H9 (cell line): ENCODE data around the gene ACADS. TPM values are rescaled to one million over a fixed set of nuclear protein-coding genes. Genes with fewer than 3 reads are reported as not detected.

Source experiments
- DNase-seq: peaks from one replicate; pipeline ENCODE4 v3.0.0-alpha.2; 2017
- H2AFZ ChIP-seq: one replicate; pipeline ENCODE4 v1.6.1; 2013; ENCODE audit warnings: mild to moderate bottlenecking, low read length, control low read depth, moderate library complexity
- H2AK5ac ChIP-seq: 2 replicates; pipeline ENCODE4 v1.6.1; 2013; ENCODE audit warnings: low read length, control low read depth, mixed read lengths; ENCODE audit not compliant: insufficient read length
- H2BK120ac ChIP-seq: one replicate; pipeline ENCODE4 v1.6.1; 2013; ENCODE audit warnings: low read depth, mild to moderate bottlenecking, low read length, control low read depth, inconsistent platforms; ENCODE audit not compliant: poor library complexity, severe bottlenecking
- H2BK12ac ChIP-seq: 2 replicates; pipeline ENCODE4 v1.6.1; 2013; ENCODE audit warnings: low read length, control low read depth, mixed read lengths, low read depth; ENCODE audit not compliant: insufficient read length
- H2BK15ac ChIP-seq: 2 replicates; pipeline ENCODE4 v1.6.1; 2013; ENCODE audit warnings: low read depth, low read length, control low read depth
- H2BK20ac ChIP-seq: one replicate; pipeline ENCODE4 v1.6.1; 2013; ENCODE audit warnings: low read depth, mild to moderate bottlenecking, low read length, control low read depth, inconsistent platforms; ENCODE audit not compliant: poor library complexity, severe bottlenecking
- H2BK5ac ChIP-seq: 2 replicates; pipeline ENCODE4 v1.6.1; 2013; ENCODE audit warnings: low read length, control low read depth, mixed read lengths; ENCODE audit not compliant: insufficient read length
- H3K14ac ChIP-seq: 2 replicates; pipeline ENCODE4 v1.6.1; 2013; ENCODE audit warnings: low read length, control low read depth; ENCODE audit not compliant: insufficient read depth
- H3K18ac ChIP-seq: 2 replicates; pipeline ENCODE4 v1.6.1; 2013; ENCODE audit warnings: low read depth, mild to moderate bottlenecking, mixed read lengths, low read length, control low read depth; ENCODE audit not compliant: insufficient read length
- H3K23ac ChIP-seq: 2 replicates; pipeline ENCODE4 v1.6.1; 2013; ENCODE audit warnings: low read length, control low read depth, mixed read lengths, low read depth; ENCODE audit not compliant: insufficient read length
- H3K23me2 ChIP-seq: 2 replicates; pipeline ENCODE4 v1.6.1; 2013; ENCODE audit warnings: low read depth, mild to moderate bottlenecking, mixed read lengths, low read length, control low read depth; ENCODE audit not compliant: insufficient read length, poor library complexity, severe bottlenecking
- H3K27ac ChIP-seq: 2 replicates; pipeline ENCODE4 v1.5.1; 2013; ENCODE audit warnings: low read length, control low read depth, mixed read lengths, low read depth; ENCODE audit not compliant: insufficient read length
- H3K27me3 ChIP-seq: 2 replicates; pipeline ENCODE4 v1.6.1; 2013; ENCODE audit warnings: low read length, control low read depth, inconsistent platforms; ENCODE audit not compliant: insufficient read depth
- H3K4ac ChIP-seq: 2 replicates; pipeline ENCODE4 v1.6.1; 2013; ENCODE audit warnings: low read depth, mild to moderate bottlenecking, control low read depth, inconsistent platforms, low read length, moderate library complexity
- H3K4me1 ChIP-seq: 2 replicates; pipeline ENCODE4 v1.6.1; 2013; ENCODE audit warnings: low read length, control low read depth, inconsistent platforms; ENCODE audit not compliant: insufficient read depth
- H3K4me2 ChIP-seq: 2 replicates; pipeline ENCODE4 v1.6.1; 2013; ENCODE audit warnings: low read length, control low read depth, mixed read lengths; ENCODE audit not compliant: insufficient read length, insufficient read depth
- H3K56ac ChIP-seq: 2 replicates; pipeline ENCODE4 v1.6.1; 2013; ENCODE audit warnings: low read depth, mild to moderate bottlenecking, mixed read lengths, low read length, control low read depth; ENCODE audit not compliant: insufficient read length
- H3K79me1 ChIP-seq: 2 replicates; pipeline ENCODE4 v1.6.1; 2013; ENCODE audit warnings: low read depth, mild to moderate bottlenecking, moderate library complexity, low read length, control low read depth, inconsistent platforms; ENCODE audit not compliant: insufficient read depth, poor library complexity, severe bottlenecking
- H3K79me2 ChIP-seq: 2 replicates; pipeline ENCODE4 v1.6.1; 2013; ENCODE audit warnings: low read length, control low read depth, inconsistent platforms; ENCODE audit not compliant: insufficient read depth
- H3K9ac ChIP-seq: 2 replicates; pipeline ENCODE4 v1.6.1; 2013; ENCODE audit warnings: low read length, control low read depth, mixed read lengths; ENCODE audit not compliant: insufficient read length; ENCODE audit errors: extremely low read depth
- H3K9me3 ChIP-seq: one replicate; pipeline ENCODE4 v1.6.1; 2013; ENCODE audit warnings: low read depth, low read length, inconsistent platforms; ENCODE audit not compliant: control insufficient read depth
- H3T11ph ChIP-seq: one replicate; pipeline ENCODE4 v1.6.1; 2013; ENCODE audit warnings: mild to moderate bottlenecking, low read length, control low read depth, inconsistent platforms
- H4K20me1 ChIP-seq: one replicate; pipeline ENCODE4 v1.6.1; 2013; ENCODE audit not compliant: control insufficient read depth, insufficient read length, insufficient read depth
- H4K5ac ChIP-seq: 2 replicates; pipeline ENCODE4 v1.6.1; 2013; ENCODE audit warnings: low read depth, mild to moderate bottlenecking, mixed read lengths, low read length, control low read depth; ENCODE audit not compliant: insufficient read length
- H4K8ac ChIP-seq: replicated peaks from 2 replicates; pipeline ENCODE4 v1.6.1; 2013; ENCODE audit warnings: low read length, control low read depth, mixed read lengths, low read depth; ENCODE audit not compliant: insufficient read length
- H4K91ac ChIP-seq: 2 replicates; pipeline ENCODE4 v1.6.1; 2013; ENCODE audit warnings: low read depth, mild to moderate bottlenecking, moderate library complexity, mixed read lengths, low read length, control low read depth; ENCODE audit not compliant: insufficient read length
- H3K27ac Mint-ChIP-seq, 3 experiments: 2 replicates in 2 of 3; 3 replicates in 1 of 3; pipeline ENCODE4 v1.8.0; 2020 to 2021; ENCODE audit warnings: mixed read lengths in 3 of 3, mild to moderate bottlenecking in 1 of 3, moderate library complexity in 1 of 3
- H3K27me3 Mint-ChIP-seq: 2 replicates; pipeline ENCODE4 v1.8.0; 2021; ENCODE audit warnings: low read depth, mild to moderate bottlenecking, moderate library complexity, mixed read lengths
- H3K36me3 Mint-ChIP-seq, 3 experiments: 2 replicates in 2 of 3; 3 replicates in 1 of 3; pipeline ENCODE4 v1.8.0; 2020 to 2021; ENCODE audit warnings: low read depth in 3 of 3, mixed read lengths in 3 of 3; ENCODE audit not compliant: insufficient read depth in 1 of 3
- H3K4me1 Mint-ChIP-seq, 2 experiments: 2 replicates each; pipeline ENCODE4 v1.8.0; 2020; ENCODE audit warnings: mixed read lengths in 2 of 2
- H3K4me3 Mint-ChIP-seq, 2 experiments: 2 replicates in 1 of 2; 3 replicates in 1 of 2; pipeline ENCODE4 v1.8.0; 2020 to 2021; ENCODE audit warnings: mild to moderate bottlenecking in 2 of 2, mixed read lengths in 2 of 2, moderate library complexity in 1 of 2
- H3K9me3 Mint-ChIP-seq, 2 experiments: 2 replicates in 1 of 2; 3 replicates in 1 of 2; pipeline ENCODE4 v1.8.0; 2020; ENCODE audit warnings: mild to moderate bottlenecking in 2 of 2, mixed read lengths in 2 of 2, moderate library complexity in 1 of 2
- CTCF ChIP-seq: fragments of 200-600 bp; sonication (generic); conservative IDR thresholded peaks from 3 replicates; pipeline ENCODE4 v1.8.0; 2021; ENCODE audit warnings: antibody characterized with exemption, mild to moderate bottlenecking
- WGBS: extraction: QIAGEN DNeasy Blood & Tissue Kit; methylation state at CpG from one replicate; pipeline ENCODE4 v1.1.7; 2013; ENCODE audit warnings: missing lambda C conversion rate, low lambda C conversion rate, mixed read lengths; ENCODE audit not compliant: insufficient read length; ENCODE audit errors: extremely low coverage; 5-methylcytosine and 5-hydroxymethylcytosine counted together
- total RNA-seq: library from RNA; stranded (reverse); gene quantifications from 2 replicates; pipeline ENCODE4 v1.2.1, GENCODE V29; 2021

Gene ACADS
- total RNA-seq, 1 experiment from 2014 or later = 8.3 TPM

DNA sequence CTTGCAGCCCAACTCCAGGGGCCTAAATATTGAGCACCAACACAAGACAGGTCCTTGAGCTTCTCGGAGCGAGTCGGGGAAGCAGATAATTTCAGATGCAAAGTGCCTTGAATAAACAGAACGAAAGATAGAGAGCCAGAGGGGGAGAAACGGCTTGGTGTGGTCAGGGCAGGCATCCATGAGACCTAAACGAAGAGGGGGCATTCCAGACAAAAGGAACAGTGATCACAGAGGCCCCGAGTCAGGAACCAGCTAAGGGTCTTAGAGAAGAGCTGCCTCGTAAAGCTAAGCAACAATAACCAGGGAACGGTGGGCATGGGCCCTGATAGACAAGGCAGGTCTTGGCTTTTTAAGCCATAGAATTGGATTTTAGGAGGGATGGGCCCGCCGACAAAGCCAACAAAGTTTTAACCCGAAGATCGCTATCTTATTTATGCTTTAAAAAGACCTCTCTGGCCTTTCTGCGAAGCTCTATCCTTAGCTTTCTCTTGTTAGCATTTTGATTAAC lies 421 bp upstream of the ACADS start:
- Histone ChIP-seq H3K79me1 (no peaks in the 10 kb centered on the region), H2BK15ac (no peak overlapping the region), H3K4me1 (no peaks in the 10 kb centered on the region), H3K27ac (no peak overlapping the region), H2AFZ (no peak overlapping the region), H4K5ac (no peak overlapping the region), H3K23me2 (peaks cover 5% of the 10 kb centered on the region), H3K56ac (no peak overlapping the region), H4K91ac (no peak overlapping the region), H3K9ac (no peak overlapping the region), H2BK20ac (no peak overlapping the region), H3K79me2 (0 out of 2 replicates have a peak, but pooled peaks cover 2% of the 10 kb centered on the region), H3K27me3 (no peaks in the 10 kb centered on the region), H2BK5ac (no peak overlapping the region), H3K4ac (no peak overlapping the region), H2BK120ac (no peak overlapping the region), H2BK12ac (no peak overlapping the region), H3K18ac (no peak overlapping the region), H3K9me3 (no peaks in the 10 kb centered on the region), H3K4me2 (peak overlapping the region; percentile 73), H4K20me1 (no peaks in the 10 kb centered on the region), H3K14ac (no peak overlapping the region), H3K23ac (no peak overlapping the region), H3T11ph (no peak overlapping the region), H2AK5ac (no peak overlapping the region), H4K8ac (no peak overlapping the region)
- H3K4me1 Mint-ChIP-seq = peaks cover 14 to 17% of the 10 kb centered on the region in 2 experiments
- peak overlapping the region; percentile 79 to 86 for H3K4me3 Mint-ChIP-seq
- peaks cover 15 to 52% (median 48%) of the 10 kb centered on the region in 3 experiments for H3K36me3 Mint-ChIP-seq
- DNase-seq = no peak
- H3K9me3 Mint-ChIP-seq = no peaks in the 10 kb centered on the region; a peak in 1 of 5 replicates
- peaks cover 7% of the 10 kb centered on the region; the same call in 1 of the 2 replicates for H3K27me3 Mint-ChIP-seq
- no peak for TF ChIP-seq CTCF
- WGBS = no CpG with 5 or more reads among the region's 14 CpGs
- H3K27ac Mint-ChIP-seq = peak overlapping the region in 2 of 3 experiments; percentile 52 to 74; a peak in 1 of 7 replicates
